Thymus (tissue), 11 donors: ENCODE results near the gene PRDM12. TPM values are rescaled to one million over a fixed set of nuclear protein-coding genes. Genes with fewer than 3 reads are reported as not detected.

ENCODE experiments used
- DNase-seq, 9 donors: peaks; one replicate each; pipeline ENCODE4 v3.0.0-alpha.2; 2013; ENCODE audit warnings: low spot score in 9 of 9, low read depth in 6 of 9, missing footprints in 1 of 9
- H3K27ac ChIP-seq, 2 donors: one replicate each; pipeline ENCODE4 v1.5.1; 2013; ENCODE audit warnings: control low read depth in 1 of 2, low read depth in 1 of 2, low read length in 1 of 2, mild to moderate bottlenecking in 1 of 2, moderate library complexity in 1 of 2
- H3K27me3 ChIP-seq, 2 donors: one replicate each; pipeline ENCODE4 v1.5.1; 2013; ENCODE audit warnings: low read length in 1 of 2; ENCODE audit not compliant: control insufficient read depth in 2 of 2, insufficient read depth in 1 of 2
- H3K36me3 ChIP-seq, 2 donors: one replicate each; pipeline ENCODE4 v1.5.1; 2013; ENCODE audit warnings: low read length in 1 of 2, mild to moderate bottlenecking in 1 of 2, moderate library complexity in 1 of 2; ENCODE audit not compliant: control insufficient read depth in 2 of 2, insufficient read depth in 2 of 2
- H3K4me1 ChIP-seq, 2 donors: one replicate each; pipeline ENCODE4 v1.5.1; 2013; ENCODE audit warnings: low read length in 2 of 2; ENCODE audit not compliant: control insufficient read depth in 2 of 2, insufficient read depth in 2 of 2
- H3K4me3 ChIP-seq, 2 donors: one replicate each; pipeline ENCODE4 v1.5.1; 2013; ENCODE audit warnings: low read length in 2 of 2, control low read depth in 1 of 2, mild to moderate bottlenecking in 1 of 2
- H3K9me3 ChIP-seq, 2 donors: one replicate each; pipeline ENCODE4 v1.5.1; 2013; ENCODE audit warnings: low read length in 1 of 2, mild to moderate bottlenecking in 1 of 2; ENCODE audit not compliant: control insufficient read depth in 2 of 2, insufficient read depth in 1 of 2
- WGBS: extraction: QIAGEN DNeasy Blood & Tissue Kit; methylation state at CpG from one replicate; pipeline ENCODE4 v1.1.7; 2013; 5-methylcytosine and 5-hydroxymethylcytosine counted together
- polyA plus RNA-seq: library from polyadenylated mRNA; stranded (reverse); fragments of 200-250 nt; gene quantifications from one replicate; pipeline ENCODE4 v1.2.3, GENCODE V29; 2013
- total RNA-seq: library from RNA; stranded (reverse); fragments of 120-200 nt; gene quantifications from one replicate; pipeline ENCODE4 v1.2.4, GENCODE V29; 2013
- donor health status: healthy.

The PRDM12 gene
- total and polyA plus RNA-seq, 2 donors, result 0.02 TPM; not detected in 1

DNA sequence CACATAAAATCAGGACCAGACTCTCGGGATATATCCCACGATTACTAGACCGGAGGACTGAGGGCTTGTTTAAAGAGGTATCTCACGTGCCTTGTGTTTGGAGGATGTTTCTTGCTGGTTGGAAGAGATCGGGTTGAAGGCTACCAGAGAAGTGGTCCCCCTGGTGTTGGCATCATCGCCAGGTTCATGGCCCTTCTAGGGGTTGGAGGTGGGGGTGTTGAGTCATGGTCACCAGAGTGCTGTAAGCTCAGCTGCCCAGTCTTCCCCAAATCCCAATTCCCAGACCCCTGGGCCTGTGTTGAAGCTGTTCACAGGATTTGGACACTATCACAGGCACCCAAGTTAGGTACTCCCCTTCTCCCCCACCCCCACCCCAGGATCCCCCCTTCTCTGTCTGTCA lies 29.1 kb upstream of the PRDM12 start:
- H3K27me3 ChIP-seq, result no peaks in the 10 kb centered on the region
- no peak overlapping the region for H3K4me3 ChIP-seq
- no peak for DNase-seq
- no peaks in the 10 kb centered on the region for H3K4me1 ChIP-seq
- WGBS, result 99% methylated on average over 6 of the region's 6 CpGs
- peaks cover 64 to 73% of the 10 kb centered on the region in 2 donors for H3K36me3 ChIP-seq
- H3K27ac ChIP-seq, result no peak overlapping the region
- no peaks in the 10 kb centered on the region for H3K9me3 ChIP-seq

DNA sequence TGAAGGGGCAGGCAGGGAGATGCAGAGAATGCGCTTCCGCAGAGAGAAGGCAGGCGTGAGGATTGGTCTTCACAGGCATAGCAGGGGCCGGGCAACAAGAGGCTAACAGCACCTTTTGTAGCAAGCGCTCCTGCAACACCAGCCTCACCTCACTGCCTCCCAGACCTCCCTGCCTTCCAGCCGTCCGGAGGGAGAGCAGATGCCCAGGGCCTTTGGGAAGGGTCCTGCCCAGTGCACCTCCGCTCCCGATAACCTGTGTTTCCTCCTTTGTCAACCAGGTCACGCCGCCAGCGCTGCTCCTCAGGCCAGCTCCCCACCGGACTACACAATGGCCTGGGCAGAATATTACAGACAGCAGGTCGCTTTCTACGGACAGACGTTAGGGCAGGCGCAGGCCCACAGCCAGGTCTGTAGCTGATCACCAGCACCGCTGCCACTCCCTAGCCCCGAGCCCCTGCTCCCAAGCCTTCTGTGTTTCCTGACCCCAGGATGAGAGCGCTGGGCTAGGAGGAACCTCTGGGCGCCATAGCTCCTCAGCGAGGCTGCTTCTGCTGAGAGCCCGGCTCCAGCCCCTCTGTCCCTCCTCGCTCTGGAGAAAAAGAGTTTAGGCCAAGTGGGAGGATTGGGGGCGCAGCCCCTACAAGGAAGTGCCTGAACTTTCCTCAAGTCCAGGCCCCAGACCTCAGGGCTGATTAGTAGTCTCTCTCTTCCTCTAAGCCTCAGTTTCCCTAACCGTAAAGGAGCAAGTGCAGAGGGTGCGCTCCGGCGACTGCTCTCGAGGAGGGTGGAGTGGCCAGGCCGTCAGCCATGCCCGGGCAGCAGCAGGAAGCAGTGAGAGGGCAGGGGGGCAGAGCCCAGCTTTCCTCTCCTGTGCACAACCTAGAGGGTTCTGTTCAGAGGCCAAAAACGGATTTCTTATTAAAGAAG lies 28.4 kb upstream of the PRDM12 start:
- H3K27ac ChIP-seq, result no peak overlapping the region
- no peaks in the 10 kb centered on the region for H3K4me1 ChIP-seq
- WGBS, result 98% methylated on average over 33 of the region's 33 CpGs
- no peaks in the 10 kb centered on the region for H3K27me3 ChIP-seq
- no peaks in the 10 kb centered on the region for H3K9me3 ChIP-seq
- no peak for DNase-seq
- peaks cover 57 to 66% of the 10 kb centered on the region in 2 donors for H3K36me3 ChIP-seq
- no peak overlapping the region for H3K4me3 ChIP-seq

DNA sequence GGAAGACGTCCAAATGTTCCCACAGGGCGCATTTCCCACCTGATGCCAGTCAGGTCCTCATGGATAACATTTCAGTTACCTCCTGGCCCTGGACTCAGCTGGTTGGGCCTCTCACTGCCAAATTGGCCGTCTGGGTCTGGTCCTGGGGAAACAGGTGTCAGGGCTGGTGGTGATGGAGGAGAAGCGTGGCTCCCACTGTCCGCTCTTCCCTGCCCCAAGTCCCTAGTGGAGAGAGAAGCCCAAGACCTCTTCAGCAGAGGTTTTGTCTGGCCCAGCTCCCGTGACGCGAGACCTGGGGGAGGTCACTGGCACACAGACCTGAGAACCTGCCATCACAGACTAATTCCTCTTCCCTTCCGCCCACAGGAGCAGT lies 27.8 kb upstream of the PRDM12 start:
- no peaks in the 10 kb centered on the region for H3K27me3 ChIP-seq
- H3K36me3 ChIP-seq, result peaks cover 50 to 59% of the 10 kb centered on the region in 2 donors
- 98% methylated on average over 9 of the region's 9 CpGs for WGBS
- no peaks in the 10 kb centered on the region for H3K9me3 ChIP-seq
- no peak overlapping the region for H3K27ac ChIP-seq
- H3K4me1 ChIP-seq, result no peaks in the 10 kb centered on the region
- DNase-seq, result no peak
- no peak overlapping the region for H3K4me3 ChIP-seq

DNA sequence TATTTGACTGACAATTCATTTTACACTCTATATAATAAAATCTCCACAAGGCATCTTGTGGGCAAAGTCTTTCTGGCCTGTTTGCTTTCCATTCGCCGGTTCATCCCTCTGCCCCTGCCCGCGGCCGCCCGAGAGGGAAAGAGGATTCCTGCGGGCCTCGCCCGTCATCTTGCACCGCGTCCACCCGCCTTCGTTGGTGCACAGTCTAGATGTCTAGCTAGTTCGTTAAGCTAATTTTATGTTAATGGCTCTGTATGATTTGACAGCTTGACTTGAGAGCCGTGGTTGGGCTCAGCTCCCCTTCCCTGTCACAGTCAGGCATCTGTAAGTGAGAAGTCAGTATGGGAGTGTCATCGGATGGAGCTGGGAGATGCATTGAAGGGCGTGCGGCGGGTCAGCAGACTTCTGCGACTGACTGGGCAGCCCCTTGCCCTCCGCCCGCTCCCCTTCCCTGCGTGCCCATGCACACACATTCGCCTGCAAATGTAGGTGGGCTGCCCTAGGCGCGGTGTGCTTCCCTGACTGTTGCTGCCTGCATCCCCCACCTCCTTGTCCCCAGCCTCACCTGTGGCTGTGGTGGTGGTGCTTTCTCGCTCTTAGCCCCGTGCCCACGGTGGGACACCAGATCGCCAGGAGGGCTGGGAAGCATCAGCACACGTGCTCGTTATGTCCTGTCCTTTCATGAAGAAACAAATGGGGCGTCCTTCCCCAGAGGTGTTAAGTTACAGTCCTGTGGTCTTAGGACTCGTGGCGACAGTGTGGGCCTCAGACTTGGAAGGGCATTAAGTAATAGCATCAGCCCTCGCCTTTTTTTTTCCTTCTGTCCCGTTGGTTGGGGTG lies 25.9 kb upstream of the PRDM12 start:
- no peaks in the 10 kb centered on the region for H3K9me3 ChIP-seq
- no peak for DNase-seq
- peaks cover 33 to 41% of the 10 kb centered on the region in 2 donors for H3K36me3 ChIP-seq
- no peak overlapping the region for H3K4me3 ChIP-seq
- H3K4me1 ChIP-seq, result no peaks in the 10 kb centered on the region
- 95% methylated on average over 37 of the region's 37 CpGs for WGBS
- H3K27ac ChIP-seq, result no peak overlapping the region
- no peaks in the 10 kb centered on the region for H3K27me3 ChIP-seq

DNA sequence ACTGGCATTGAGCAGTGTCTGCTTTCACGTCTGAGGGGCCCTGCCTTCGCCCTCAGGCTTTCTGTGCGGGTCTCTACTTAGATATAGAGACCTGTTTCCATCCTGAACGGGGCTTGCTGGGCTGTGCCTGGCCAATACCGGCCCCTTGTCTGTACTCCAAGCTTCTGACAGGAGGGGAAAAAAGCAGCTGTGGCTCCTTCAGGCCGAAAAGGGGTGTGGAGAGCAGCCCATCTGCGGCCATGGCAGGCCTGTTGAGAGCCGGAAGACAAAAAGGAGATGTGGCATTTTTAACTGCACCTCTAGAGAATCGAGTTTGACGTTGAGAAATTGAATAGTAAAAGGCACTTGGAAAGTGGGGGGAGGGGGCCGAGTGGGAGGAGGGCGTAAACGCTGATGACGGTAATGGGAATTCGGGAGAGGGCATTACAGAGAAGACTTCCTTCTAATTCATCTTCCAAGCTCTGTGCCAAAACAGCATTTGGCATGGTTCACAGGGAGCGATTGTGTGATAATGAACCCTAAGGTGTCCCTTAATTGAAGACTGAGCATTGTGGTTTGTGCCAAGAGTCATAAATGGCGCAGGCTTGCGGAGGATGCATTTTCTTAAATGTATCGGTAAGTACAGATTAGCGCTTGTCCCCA lies 25.1 kb upstream of the PRDM12 start:
- peaks cover 26 to 35% of the 10 kb centered on the region in 2 donors for H3K36me3 ChIP-seq
- H3K9me3 ChIP-seq, result no peaks in the 10 kb centered on the region
- no peak overlapping the region for H3K4me3 ChIP-seq
- WGBS, result 88% methylated on average over 20 of the region's 20 CpGs
- DNase-seq, result no peak
- no peaks in the 10 kb centered on the region for H3K4me1 ChIP-seq
- H3K27me3 ChIP-seq, result no peaks in the 10 kb centered on the region
- H3K27ac ChIP-seq, result no peak overlapping the region

DNA sequence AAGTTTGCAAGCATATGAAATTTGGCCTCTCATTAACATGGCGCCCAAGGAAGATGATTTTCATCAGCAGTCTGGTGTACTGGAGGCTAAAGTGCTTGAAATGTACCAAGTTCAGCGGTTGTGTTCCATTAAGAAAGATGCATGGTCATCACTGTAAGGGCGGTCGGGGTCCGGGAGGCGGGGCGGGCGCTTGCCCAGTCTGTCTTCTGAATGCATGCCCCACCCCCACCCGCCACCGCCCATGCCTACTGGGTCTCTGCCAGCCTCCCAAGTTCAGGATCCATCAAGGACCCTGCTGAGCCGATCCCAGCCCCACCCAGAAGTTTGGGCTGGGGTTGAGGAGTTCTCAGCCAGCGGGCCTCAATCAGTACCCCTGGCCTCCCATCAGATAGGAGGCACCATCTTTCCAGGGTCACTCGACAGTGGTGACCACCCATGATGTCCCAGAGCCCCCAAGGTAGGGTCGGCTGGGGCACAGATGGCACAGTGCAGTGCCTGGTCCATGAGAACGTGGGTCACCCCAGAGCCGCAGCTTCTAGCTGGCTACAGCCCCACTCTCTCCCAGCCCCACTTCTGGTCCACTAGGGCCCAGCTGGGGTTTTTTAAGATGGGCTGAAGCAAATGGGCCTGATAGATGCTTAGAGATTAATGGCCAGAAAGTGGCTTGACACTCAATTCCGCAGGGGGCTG lies 24.4 kb upstream of the PRDM12 start:
- no peaks in the 10 kb centered on the region for H3K4me1 ChIP-seq
- H3K27me3 ChIP-seq, result no peaks in the 10 kb centered on the region
- H3K27ac ChIP-seq, result no peak overlapping the region
- DNase-seq, result no peak
- H3K4me3 ChIP-seq, result no peak overlapping the region
- peaks cover 19 to 27% of the 10 kb centered on the region in 2 donors for H3K36me3 ChIP-seq
- H3K9me3 ChIP-seq, result no peaks in the 10 kb centered on the region
- 98% methylated on average over 17 of the region's 17 CpGs for WGBS

DNA sequence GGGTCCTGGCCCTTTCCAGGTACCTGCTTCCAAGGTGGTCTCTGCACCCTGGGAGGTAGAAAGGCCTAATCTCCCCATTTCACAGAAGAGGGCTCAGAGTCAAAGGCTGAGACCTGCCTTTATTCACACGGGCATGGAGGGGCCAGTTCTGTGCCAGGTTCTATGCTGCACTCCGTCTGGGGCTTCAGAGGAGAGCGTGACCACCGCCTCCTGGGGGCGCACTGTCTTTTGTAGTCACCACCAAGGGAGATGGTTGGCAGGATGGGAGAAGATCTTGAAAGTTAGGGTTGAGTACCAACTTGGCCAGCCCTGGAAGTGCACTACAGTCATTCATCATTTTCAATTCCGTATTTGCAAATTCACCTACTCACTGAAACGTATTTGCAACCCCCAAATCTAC lies 23.7 kb upstream of the PRDM12 start:
- DNase-seq, result no peak
- no peaks in the 10 kb centered on the region for H3K4me1 ChIP-seq
- H3K9me3 ChIP-seq, result no peaks in the 10 kb centered on the region
- H3K4me3 ChIP-seq, result no peak overlapping the region
- no peaks in the 10 kb centered on the region for H3K27me3 ChIP-seq
- 88% methylated on average over 7 of the region's 7 CpGs for WGBS
- H3K36me3 ChIP-seq, result peaks cover 15 to 21% of the 10 kb centered on the region in 2 donors
- peak overlapping the region in 1 of 2 donors; percentile 1 for H3K27ac ChIP-seq

DNA sequence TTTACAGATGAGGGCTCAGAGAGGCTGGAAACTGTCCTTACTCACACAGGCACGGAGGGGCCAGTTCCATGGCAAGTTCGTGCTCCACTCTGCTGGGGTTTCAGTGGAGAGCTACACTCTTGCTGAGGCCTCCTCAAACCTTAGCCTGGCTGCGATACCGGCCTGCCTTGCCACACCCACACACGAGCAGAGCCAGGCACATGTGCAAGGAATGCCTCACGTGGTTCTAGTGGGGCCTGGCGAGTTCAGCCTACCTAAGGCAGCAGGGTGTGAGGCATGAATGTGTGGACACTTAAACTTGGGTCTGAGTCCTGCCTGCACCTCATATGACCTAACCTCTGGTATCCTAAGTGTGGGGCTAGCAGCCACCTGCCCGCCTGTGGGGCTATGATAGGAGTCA lies 21.5 kb upstream of the PRDM12 start:
- no peak overlapping the region for H3K4me3 ChIP-seq
- H3K36me3 ChIP-seq, result peaks cover 5 to 8% of the 10 kb centered on the region in 2 donors
- 89% methylated on average over 8 of the region's 8 CpGs for WGBS
- no peak overlapping the region for H3K27ac ChIP-seq
- no peaks in the 10 kb centered on the region for H3K4me1 ChIP-seq
- H3K27me3 ChIP-seq, result no peaks in the 10 kb centered on the region
- no peak for DNase-seq
- no peaks in the 10 kb centered on the region for H3K9me3 ChIP-seq
